HG02571 (cell line): Measurements from ENCODE around the gene HOXA11.

Experiments
- ATAC-seq: cut with Tn5 transposase; IDR thresholded peaks from one replicate; pipeline ENCODE4 v1.9.1; 2021; ENCODE audit warnings: mild to moderate bottlenecking, moderate library complexity; ENCODE audit not compliant: unreplicated experiment

Gene HOXA11

DNA sequence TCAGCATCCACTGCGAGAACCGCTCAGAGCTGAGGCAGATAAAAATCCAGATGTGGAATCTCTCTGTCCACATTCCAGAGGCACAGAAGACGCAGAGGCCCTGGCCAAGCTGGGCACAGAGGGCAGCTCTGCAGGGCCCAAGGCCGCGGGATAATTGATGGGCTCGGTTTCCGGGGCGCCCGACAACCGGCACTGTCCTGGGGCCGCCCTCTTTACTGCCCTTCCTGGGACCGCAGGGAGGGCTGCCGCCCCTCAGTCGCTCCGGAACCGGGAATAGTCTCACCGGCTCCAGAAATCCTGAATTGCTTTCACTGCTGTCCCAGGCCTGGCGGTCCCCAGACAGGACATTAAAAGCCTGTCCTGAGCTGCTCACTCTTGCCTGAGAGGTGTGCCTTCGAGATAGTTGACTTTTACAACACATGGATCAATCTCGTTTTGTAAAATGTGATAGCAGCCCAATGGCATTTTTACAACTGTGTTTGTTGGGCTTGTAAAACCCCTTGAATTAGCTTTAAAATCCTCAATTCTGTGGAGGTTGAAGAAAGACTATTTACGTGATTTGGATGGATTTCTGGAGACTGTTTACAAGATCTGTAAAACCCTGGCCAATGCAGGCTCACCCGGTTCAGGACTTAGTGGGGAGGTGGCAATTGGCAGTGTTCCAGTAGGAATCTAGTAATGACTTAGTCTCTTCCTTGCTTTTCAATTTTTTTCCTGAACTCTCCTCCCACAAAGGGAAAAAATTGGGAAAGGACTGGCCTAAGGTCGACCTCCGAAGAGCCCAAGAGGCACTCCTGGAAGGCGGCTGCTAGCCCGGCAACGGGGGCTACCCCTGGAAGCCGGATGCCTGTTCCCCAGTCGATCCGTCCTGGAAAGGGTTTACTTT is 36.0 kb downstream of the HOXA11 start:
- ATAC-seq, result no peak

- ATAC-seq, result no peak
Measured at GRCh38 chr7:27148031-27148755, 36.8 kb downstream of the HOXA11 start.

- no peak for ATAC-seq
Measured at GRCh38 chr7:27147199-27148030, 37.6 kb downstream of the HOXA11 start, which contains the start of gene HOXA6. HOXA6 (minus strand) TSS chr7:27147774; CDS start chr7:27147749, 25 bp downstream.

DNA sequence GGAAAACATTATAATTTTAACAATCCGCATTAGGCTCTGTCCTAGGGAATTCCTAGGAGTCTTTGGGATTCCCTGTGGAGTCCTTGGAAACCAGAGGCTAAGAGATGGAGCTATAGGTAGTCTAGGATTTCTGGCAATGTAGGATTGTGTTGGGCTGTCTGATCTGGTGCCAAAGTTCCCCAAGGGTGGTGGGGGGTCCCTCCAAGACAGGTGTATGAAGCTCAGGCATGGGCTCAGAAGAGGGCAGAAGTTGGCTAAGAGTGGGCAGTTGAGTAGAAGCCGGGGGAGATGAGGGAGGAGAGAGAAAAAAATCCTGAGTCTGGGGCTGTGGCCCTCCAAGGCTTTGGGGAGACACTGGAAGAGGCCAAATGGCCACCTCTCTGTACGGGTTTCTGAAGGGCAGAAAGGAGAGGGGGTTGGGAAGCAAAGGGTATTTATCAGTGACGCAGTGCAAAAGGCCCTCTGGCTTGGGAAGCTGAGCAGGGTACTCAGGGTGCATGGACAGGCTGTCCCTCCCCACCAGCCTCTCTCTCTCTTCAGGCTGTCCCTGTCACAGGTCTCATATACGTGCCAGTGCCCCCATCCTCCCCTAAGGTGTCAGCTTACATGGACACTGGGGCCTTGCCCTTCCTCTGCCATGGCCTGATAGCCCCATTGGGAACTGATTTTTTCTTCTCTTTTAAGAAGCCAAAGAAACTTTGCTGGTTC is 38.4 kb downstream of the HOXA11 start:
- no peak for ATAC-seq

GRCh38 chr7:27145914-27146412 is 39.1 kb downstream of the HOXA11 start:
- ATAC-seq, result no peak

DNA sequence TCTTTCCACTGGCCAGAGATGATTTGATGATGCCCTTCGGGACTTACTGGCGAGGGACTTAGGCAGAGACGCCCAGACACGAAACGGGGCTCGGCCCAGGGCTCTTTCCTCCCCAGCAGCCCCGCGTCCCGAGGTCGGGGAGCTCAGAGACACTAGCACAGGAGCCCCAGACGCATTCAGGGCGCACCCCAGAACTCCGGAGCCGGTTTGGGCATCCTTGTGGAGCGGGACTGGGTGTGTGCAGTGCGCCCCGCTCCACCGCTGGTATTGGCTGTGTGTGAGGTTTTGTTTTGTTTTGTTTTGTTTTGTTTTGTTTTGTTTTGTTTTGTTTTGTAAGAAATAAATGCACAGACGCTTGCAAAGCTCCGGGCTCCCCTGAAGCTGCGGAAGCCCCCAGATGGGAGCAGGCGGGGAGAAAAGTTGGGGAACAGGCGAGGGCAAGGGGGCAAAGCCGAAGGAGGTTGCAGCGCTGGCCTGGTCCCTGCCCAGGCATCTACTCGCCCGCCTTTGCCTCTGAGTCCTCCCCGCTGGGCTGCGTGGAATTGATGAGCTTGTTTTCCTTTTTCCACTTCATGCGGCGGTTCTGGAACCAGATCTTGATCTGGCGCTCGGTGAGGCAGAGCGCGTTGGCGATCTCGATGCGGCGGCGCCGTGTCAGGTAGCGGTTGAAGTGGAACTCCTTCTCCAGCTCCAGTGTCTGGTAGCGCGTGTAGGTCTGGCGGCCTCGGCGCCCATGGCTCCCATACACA is 39.7 kb downstream of the HOXA11 start:
- no peak for ATAC-seq

DNA sequence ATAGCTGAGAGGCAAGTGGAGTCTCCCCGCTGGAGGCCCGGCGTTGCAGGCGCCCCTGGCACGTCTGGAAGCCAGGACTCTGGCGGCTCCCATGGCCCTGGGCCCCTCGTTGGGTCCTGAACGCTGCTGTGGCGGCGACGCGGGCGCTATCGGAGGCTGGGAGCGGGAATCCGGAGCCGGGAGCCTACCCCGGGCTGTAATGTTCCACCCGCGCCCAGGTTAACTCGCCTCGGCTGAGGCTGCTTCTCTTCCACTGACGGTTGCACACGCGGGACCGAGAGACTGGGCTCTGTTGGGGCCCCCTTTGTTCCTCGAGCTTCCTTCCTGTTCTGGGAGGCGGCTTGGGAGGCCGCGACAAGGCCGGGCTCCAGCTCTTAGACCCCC is 40.3 kb downstream of the HOXA11 start:
- no peak for ATAC-seq

DNA sequence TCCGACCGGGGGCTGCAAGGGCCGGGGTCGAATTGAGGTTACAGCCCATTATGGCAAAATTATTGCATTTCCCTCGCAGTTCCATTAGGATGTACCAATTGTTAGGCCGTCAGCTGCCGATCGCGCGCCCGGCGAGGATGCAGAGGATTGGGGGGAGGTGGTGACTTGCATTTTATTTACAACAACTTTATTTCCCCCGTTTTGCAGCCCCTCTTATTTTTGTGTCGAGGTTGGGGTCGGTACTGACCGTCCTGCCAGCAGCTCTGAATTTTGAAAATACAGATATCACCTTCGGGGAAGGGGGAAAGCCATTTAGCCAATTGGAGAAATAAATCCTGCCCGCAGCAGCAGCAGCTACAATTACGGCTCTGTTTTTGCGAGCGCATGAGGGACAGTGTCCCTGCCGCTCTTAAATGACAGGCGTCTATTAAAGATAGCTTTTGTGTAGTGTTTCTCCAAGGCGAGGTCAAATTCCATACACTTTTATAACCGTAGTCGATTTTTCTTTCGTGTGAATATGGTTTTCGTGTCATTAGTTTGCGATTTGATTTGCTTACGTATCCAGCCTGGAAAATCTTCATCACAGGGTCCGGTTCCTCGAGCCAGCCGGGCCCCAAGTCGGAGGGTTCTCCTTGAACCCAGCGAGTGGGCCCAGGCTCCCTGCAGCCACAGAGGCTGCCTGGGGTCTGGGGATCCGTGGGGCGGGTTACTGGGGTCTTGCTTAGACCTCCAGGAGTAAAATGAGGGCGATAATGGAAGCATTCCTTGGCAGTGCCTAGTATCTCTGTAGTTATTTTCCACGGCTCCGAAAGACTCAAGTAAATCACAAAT is 40.9 kb downstream of the HOXA11 start:
- no peak for ATAC-seq

GRCh38 chr7:27143023-27143949 is 41.7 kb downstream of the HOXA11 start, which contains the start of gene HOXA5:
HOXA5 (minus strand) TSS chr7:27143681; CDS start chr7:27143607, 74 bp downstream.
- no peak for ATAC-seq

DNA sequence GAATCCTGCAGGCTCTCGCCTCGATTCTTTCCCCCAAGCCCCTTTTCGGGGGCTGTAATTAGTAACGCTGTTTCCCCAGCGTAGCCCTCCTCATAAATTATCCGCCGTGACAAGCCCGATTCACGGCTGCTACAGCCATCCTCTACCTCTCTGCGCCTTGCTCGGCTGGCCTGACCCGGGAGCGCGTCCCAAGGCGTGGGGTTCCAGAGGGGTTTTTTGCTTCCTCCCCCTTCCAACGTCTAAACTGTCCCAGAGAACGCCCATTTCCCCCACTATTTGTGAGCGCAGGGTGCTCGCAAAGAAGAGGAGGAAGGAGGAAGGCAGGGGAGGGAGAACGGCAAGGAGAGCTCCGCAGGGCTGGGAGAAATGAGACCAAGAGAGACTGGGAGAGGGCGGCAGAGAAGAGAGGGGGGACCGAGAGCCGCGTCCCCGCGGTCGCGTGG is 42.4 kb downstream of the HOXA11 start:
- ATAC-seq, result no peak

- ATAC-seq, result no peak
Measured at GRCh38 chr7:27141923-27142579, 43.0 kb downstream of the HOXA11 start.

DNA sequence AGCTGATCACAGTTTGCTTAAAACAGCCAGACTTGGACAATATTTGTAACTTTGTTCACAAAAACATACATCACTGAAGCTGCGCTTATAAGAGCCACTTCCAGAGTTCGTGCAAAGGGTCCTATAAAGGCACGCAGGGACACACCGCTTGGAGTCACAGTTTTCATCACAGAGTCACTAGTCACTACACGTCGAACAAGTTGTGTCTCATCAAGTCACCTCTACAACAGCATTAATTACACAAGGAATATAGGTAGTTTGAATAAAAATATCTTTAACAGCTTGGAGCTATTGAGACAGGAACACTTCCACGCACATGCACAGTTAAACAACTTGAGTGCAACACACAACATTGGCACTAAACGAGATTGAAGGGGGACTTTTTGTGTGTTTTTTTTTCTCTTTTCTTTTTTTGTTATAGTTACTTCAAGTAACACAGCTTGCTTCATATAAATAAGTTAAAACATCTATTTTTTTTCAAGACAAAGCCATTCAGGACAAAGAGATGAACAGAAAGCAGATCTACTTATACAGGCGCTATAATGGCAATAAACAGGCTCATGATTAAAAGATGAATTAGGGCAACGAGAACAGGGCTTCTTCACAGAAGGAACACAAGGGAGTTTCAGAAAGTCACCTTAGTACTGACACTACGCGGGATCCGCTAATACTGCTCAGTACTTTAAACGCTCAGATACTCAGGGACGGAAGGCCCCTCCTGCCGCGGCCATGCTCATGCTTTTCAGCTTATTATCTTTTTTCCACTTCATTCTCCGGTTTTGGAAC is 43.7 kb downstream of the HOXA11 start:
- ATAC-seq, result no peak

DNA sequence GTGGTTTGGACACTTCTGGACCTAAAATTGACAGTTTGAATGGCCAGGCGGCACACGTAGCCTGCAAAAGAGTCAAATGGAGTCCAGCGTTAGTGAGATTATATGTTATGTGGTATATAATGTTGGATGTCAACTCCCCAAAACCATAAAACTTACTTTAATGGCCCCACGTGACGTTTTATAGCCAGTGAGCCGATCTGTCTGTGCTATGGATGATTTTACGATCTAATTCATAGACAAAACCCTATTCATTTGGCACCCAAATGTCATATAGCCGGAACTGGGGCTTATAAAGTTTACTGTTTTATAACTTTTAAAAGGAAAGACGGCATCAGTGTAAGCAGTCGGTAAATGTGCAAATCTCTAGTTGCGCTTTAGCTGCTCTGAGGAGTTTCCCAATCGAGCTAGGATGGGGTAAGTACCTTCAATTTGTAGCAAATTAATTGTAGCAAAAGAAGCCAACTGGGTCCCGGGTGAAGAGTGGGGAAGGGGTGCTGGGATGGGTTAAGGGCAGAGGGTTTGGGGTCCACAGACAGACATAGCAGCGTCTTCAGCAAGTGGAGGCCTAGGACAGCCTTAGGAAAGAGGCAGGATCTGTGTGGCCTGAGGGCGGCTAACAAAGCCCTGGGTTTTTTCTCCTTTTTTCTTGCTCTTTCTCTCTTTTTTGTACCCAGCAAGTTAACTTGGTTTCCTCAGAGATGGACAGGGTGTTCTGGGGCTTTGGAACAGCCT is 44.7 kb downstream of the HOXA11 start:
- ATAC-seq, result no peak

DNA sequence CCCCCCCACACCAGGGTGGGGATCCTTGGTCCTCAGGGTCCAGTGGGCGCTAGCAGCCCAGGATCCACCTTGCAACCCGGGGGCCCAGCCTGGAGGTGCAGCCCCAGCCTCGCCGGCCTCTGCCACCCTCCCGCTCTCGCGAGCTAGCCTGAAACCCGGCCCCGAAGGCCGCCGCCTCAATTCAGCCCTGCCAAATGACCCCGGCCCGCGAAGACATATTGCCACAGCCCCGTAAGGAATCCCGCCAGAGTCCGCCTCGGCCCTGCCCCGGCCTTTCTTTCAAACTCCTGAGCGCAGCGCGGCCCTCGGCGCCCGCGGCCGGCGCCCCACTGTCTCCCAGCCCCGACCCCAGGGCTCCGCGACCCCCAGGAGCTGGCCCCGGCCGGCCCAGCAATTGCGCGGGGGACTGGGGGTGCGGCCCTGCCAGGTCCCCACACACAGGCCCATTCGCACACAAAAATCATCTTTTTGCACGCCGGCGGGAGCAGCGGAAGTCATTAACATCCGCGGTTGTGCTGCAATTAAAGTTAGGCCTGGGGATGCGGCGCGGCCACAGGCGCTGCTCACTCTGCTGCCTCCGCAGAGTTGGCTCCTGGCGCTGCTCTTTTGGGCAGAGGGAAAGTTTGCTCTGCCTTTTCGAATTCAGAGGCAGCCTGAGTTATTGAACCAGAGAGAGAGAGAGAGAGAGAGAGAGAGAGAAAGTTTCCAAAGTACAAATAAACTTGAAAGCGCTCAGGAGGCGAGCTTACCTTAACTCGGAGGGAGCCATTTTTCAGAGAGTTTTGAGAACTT is 45.5 kb downstream of the HOXA11 start:
- ATAC-seq, result no peak

DNA sequence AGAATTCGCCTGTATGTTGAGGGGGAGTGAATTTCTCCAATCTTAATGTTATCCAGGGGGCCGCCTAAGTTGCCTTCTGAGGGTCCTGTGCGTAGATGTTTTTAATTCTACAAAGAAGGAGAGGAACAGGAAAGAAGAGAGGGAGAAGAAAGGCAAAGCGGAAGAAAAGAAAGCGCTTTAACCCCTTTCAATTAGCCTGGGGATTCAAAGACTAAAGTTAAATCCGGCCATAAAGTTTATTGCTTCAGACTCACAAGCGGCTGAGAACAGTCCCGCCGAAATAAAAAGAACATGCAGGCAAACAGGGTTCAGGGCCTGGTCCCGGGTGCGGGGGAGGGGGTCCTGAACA is 46.1 kb downstream of the HOXA11 start:
- no peak for ATAC-seq
